ENCODE measurements around the gene APOBEC4. TPM values are rescaled to one million over a fixed set of nuclear protein-coding genes. Genes with fewer than 3 reads are reported as not detected.

APOBEC4 gene
- total RNA-seq, 1 donor from 2014 or later = not detected

DNA sequence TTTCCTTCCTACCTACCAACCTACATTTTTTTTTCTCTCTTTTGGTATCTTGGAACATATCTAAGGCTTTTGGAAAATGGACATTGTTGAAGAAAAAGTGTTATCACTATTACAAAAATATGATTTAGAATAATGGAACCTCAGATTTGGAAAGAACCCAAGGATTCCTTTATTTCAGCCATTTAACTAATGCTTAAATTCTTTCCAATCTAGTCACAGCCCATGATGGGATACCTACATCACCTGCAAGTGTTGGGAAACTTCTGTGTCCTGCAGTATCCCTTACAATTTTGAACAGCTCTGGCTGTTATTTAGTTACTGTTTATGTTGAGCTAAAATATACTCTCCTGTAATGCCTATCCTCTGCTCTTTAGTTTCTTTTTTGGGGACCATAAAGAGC, 22.3 kb upstream of the APOBEC4 start:
- no peak for DNase-seq (ENCODE audit: extremely low read depth, low read depth, low spot score)

DNA sequence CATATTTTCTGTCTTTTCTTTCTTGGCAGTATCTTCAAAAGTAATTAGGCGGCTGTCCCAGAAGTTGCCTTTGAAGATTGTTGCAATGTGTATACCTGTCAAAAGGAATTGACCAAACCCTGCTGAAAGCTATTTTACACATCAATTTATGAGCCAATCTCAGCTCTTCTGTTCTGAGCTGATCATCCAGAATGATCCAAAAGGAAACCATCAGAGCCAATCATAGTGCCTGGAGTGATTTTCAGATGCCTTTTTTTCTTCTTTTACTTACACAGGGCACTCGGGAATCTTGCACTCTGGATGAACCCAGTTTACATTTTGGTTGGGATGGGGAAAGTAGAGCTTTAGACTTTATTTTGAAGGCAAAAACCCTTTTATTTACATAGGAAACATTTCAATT, 21.8 kb upstream of the APOBEC4 start:
- no peak for DNase-seq (ENCODE audit: extremely low read depth, low read depth, low spot score)

DNA sequence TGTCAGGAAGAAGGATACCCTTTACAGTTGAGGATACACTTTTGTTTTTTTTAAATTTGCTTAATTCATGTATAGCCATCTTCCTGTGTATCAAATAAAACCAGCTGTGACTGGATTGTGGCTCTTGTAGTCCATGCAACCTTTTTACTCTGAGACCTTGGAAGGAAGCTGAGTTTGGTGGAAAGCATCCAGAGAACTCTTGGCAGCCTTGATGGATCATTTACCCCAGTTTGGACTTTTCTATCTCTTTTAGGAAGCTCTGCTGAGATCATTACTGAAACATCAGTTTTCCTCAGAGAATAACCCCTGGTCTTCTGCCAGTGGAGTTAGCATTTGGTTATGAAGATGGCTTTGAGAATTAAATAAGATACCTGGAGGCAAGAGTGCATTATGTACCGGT, 21.2 kb upstream of the APOBEC4 start:
- no peak for DNase-seq (ENCODE audit: extremely low read depth, low read depth, low spot score)

DNA sequence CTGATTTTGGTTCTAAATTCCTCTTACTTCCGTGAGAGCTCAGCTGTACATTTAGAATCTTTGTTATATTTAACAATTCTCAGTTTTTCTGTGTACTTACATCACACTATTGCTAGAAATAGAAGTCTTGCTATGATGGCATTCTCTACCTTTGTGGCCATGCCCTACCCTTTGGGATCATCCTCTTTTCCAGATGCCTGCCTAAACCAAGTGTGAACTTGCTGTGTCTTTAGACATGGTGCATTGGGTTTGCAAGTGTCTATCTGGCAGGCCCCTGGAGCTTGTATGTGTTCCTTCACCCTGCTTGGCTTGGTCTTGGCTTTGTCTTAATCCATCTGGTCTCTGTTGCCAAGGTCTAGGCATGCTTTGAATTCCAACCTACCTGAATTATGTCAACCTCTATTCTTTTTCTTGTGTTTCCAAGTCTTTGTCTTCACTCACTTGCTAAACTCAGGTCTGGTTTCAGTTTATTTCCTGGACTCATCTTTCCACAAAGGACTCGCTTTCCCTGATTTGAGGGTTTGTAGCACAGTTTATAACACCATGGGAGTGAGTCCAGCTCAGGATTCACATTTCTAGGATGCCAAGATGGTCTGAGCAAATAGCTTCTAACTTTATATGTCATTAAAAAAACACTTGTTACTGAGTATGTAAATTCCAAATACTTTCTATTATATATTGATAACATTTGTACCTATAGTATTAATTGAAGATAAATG, 20.6 kb upstream of the APOBEC4 start:
- no peak for DNase-seq (ENCODE audit: extremely low read depth, low read depth, low spot score)

DNA sequence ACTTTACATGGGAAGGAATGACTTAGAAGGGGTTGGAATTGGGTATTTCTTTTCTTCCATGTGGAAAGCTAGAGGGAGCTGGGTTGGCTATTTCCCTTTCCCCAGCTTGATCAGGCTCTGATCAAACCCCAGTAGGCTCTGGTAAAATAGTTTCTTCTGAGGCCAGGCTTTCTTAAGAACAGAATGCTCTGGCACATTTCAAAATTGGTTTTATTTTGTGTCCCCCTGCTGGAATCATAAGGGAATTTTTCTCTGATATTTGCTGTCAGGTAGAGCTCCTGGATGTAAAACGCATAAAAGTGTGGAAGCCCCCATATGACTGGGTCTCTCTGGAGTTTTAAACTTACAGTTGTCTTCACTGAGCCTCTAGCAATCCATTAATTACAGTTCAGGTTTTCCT, 17.1 kb upstream of the APOBEC4 start:
- DNase-seq (ENCODE audit: extremely low read depth, low read depth, low spot score) = no peak

DNA sequence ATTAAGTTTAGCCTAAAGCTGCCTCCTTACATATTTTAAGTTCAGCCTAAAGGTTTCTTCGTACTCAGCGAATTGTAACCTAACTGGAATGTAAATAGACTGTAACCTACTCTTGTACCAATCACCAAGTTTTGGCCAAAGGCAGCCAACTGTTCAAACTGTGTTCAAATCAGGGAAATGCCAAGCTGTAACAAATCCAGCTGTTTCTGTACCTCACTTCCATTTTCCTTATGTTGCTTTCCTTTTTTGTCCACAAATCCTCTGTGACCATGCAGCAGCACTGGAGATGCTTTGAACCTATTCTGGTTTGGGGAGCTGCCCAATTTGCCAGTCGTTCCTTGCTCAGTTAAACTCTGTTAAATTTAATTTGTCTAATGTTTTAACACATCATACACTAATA, 3.2 kb upstream of the APOBEC4 start:
- DNase-seq (ENCODE audit: extremely low read depth, low read depth, low spot score) = no peak

DNA sequence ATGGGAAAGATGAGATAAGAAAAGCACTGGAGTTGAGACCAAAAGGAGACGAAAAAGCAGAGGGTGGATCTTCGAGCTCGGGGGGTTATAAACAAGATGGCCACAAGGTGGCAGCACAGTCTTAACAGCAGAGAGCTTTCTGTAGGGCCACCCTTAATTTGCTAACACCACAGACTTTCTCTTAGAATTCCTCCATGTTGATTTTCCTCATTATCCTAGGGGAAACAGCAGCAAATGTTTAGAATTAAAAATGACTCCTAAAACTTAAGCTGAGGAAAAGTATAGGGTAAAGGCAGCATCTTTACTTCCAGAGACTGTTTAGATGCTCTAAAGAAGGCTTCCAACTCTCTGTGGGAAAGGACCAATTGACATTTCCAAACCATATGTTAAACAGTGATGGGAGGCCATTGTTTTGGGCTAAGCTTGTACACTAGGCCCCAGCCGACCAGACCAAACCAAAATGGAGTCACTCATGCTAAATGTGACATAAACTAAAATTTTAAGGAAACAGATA, 2.5 kb upstream of the APOBEC4 start:
- peak; percentile 67 for DNase-seq (ENCODE audit: extremely low read depth, low read depth, low spot score)

DNA sequence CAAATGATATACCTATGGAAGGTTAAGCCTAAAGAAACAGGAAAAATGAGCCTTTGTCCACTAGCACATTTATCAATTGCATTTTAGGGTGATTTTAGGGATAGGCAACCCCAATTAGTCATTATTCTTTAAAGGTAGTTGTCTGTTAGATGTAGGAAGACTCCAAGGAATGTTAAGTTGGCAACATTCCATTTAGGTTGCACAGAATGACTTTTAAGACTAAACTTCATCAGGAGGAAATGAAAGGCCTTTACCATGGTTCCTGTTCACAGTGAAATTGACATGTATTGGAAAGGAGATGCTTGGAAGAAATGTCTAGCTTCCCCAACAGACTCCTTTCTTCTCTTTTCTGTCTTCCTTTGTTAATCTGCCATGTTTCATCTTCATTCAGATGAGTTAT, 1.6 kb upstream of the APOBEC4 start:
- no peak for DNase-seq (ENCODE audit: extremely low read depth, low read depth, low spot score)

DNA sequence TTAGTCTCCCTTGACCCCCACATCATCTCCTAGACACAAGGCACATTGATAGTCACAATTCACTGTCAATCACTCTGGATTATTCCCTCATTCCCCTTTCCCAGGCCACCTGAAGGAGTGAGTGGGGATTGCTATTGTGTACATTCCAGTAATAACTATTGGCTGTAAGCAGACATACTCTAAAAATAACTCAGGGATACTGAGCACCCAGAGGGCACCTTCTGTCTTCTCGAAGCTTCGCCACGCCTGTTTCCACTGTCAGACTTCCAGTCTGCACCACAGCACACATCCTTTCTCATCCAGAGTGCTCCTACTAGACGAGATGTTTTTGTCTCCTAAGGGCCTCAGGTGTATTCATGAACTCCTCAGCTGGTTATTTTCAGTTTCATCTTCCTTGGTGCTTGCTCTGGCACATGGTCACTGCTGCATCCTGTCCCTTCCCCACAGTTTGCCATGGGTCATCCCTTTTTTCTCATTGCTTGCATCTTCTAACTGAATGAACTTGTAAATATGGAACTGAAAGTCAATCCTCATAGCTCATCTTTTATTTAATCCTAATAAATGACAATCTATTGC, 848 bp upstream of the APOBEC4 start:
- DNase-seq (ENCODE audit: extremely low read depth, low read depth, low spot score) = no peak

DNA sequence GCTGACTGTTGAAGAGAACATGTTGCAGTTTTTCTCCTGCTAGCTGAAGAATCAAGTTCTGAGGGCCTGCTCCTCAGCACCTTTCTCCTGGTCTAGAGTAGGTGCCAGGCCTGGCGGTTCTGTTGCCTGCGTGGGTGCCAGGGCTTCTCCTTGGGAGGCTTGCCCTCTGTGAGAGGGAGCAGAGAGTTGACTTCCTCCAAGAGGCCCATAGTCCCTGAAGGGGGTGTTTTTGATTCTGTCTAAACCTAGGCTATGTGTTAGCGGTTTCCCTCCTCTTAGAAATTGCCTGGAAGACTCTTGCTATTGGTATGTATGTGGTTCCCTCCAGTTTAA, 312 bp upstream of the APOBEC4 start:
- no peak for DNase-seq (ENCODE audit: extremely low read depth, low read depth, low spot score)

DNA sequence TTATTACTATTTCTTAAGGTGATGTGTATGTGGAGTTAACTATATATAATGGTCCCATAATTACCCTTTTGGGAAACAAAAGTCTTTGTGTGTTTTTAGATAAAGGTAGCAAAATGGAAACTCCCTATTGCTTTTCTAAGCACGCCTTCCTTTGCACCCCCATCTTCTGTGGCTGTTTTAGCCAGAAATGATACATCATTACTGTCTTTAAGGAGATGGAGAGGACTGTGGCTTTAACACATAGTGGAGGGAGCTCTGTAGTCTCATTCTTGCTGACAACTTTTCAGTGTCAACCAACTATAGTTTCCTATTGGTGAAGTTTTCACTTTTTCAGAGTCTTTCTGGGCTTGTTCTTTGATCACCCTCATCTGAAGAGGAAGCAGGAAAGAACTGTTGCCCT, 1.0 kb downstream of the APOBEC4 start:
- DNase-seq (ENCODE audit: extremely low read depth, low read depth, low spot score) = no peak

DNA sequence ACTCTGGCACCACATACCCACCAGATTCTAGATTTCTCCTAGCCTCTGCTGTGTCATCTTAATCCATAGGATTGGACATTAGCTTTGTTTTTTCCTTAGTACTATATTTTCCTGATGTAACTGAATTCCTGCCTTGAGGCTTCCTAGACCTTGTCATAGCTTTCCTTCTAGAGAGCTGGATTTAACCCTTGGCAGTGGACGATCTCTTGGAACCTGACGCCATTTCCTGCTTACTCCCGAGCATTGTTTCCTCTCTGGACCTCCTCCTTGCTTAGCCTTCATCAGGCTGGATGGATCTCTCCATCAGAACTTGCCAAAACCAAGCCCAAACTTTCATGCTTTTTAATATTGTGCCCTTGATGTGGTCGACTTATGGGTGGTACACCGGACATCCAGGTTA, 1.5 kb downstream of the APOBEC4 start:
- no peak for DNase-seq (ENCODE audit: extremely low read depth, low read depth, low spot score)

DNA sequence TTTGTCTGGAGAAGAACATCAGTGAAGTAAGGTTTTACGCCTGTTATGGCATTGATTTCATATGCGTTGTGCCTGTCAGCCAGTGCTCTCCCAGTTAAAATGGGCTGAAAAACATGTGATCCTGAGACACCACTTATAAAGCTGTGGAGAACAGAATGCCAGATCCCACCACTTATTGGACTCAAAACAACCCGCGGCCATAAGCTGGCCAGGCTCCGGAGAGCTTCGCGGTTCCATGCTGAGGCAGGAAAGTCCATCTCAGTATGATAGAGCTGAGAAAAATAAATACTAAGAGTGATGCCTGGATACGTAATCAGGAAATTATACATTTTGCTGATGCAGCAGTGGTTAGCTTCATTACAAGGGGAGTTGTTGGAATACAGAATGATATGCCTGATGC, 5.1 kb downstream of the APOBEC4 start:
- no peak for DNase-seq (ENCODE audit: extremely low read depth, low read depth, low spot score)

DNA sequence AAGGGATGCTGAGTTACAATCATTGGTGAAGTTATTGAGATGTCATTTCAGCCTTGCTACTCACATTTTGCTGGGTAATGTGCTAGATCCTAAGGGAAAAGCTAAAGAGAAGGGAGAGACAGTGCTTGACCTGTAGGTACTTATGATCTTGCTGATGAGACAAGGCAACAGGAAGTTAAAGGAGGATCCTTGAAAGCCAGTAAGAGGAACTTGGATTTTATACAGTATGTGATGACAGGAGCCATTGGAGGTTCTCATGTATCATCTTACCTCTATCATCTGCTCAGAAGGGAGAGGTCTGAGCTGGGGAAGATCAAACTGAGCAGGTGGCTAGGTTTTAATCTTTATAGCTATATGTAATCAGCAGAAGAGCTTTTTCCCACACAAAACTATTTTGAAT, 6.3 kb downstream of the APOBEC4 start:
- DNase-seq (ENCODE audit: extremely low read depth, low read depth, low spot score) = no peak

DNA sequence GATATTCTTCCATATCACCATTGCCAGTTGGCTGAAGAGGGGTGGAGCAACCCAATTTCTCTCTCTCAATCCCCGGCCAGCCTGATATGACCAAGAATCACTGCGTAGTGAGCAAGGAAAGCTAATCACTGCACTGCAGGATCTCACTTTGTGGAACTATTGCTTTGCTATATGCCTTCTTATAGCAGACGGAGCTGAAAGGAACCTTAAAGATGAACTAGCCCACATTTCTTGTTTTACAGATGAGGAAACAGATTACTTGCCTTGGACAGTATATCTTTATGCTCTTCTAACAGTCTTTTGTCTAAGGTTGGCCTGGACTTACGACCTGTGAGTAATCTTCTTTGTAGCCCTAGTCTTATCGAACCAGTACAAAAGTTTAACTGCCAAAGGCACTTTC, 7.6 kb downstream of the APOBEC4 start:
- DNase-seq (ENCODE audit: extremely low read depth, low read depth, low spot score) = no peak

DNA sequence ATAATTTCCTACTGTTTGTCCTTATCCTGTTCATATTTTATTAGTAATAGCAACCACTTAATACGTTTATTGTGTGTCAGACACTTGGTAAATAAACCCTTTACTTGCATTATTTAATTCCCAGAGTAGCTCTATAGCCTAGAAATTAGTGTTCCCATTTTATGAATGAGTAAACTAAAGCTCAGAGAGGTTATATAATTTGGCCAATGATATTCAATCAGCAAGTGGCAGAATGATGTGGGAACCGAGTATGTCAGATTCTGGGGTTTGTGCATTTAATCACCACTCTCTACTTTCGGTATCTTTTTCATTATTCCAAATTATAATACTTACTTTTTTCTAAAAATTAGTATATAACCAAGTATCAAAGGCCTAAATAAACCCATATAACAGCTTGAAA, 10.9 kb downstream of the APOBEC4 start:
- no peak for DNase-seq (ENCODE audit: extremely low read depth, low read depth, low spot score)

DNA sequence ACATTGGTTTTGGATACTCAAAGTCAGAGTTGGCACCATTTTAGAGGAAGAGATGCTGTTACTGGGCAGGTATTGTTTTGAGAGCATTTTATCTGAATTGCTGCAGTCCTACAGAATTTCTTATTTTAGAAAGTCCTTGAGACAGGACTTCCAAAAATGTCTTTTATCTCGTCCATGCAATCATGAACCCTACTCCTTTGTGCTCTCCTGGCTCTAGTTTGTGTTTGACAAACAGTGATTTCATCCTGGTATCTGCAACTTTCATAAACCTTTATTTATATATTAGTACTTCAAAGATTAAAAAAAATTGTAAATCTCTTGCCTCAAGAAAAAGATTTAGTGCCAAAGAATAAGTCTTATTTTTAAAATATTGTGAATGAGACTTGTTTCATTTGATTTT, 12.9 kb downstream of the APOBEC4 start:
- no peak for DNase-seq (ENCODE audit: extremely low read depth, low read depth, low spot score)

DNA sequence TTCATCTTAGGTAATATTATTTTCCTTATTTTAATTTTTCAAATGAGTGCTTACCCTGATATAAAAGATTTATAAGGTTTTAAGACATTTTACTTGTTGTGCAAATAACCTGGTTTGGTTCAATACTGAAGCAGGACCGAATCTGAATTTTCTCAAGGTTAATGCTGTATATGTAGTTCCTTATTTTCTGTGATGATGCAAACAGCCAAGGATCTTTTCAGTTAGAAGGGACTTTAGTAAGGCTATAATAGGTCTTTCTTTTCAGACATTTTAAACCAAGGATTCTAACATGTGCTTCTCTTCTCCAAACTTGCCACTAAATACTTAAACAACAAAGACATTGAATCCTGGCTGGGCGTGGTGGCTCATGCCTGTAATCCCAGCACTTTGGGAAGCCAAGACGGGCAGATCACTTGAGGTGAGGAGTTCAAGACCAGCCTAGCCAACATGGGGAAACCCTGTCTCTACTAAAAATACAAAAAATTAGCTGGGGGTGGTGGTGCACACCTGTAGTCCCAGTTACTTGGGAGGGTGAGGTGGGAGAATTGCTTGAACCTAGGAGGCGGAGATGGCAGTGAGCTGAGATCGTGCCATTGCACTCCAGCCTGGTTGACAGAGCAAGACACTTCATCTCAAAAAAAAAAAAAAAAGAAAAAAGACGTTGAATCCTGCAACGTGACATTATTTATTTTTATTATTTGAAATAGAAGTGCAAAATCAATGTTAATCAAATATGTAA, 14.3 kb downstream of the APOBEC4 start:
- DNase-seq (ENCODE audit: extremely low read depth, low read depth, low spot score) = no peak

DNA sequence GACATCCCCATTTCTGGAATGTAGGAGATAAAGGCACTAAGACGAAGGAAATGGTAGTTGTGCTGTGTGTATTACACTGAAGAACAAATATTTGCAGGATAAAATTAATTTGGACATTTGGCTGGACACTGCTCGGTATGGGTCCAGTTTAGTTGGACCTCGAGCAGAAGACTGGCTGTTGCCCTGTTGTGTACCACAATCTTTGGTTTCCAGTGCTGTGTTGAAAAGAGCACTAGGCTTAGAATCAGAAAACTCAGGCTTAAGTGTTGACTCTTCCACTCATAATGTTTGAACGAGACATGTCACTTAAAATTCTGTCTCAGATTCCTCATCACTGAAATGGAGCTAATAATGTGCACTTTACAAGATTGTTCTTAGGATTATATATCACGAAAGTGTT, 16.3 kb downstream of the APOBEC4 start:
- no peak for DNase-seq (ENCODE audit: extremely low read depth, low read depth, low spot score)

DNA sequence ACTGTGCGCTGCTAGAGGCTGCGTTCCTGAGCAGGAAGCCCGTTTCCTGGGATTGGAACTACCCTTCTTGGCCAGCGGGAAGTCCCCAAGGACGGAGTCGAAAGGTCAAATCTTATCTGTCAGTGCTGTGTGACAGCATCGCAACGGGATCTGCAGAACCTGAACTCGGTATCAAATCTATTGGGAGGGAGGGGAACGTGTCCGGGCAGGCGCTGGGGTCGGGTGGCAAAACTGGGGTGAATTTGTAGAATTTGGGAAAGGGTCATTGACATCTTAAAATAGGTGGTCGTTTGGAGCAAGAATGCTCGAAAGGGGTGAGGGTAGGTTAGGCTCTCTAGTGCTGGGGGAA, 16.8 kb downstream of the APOBEC4 start:
- no peak for DNase-seq (ENCODE audit: extremely low read depth, low read depth, low spot score)

DNA sequence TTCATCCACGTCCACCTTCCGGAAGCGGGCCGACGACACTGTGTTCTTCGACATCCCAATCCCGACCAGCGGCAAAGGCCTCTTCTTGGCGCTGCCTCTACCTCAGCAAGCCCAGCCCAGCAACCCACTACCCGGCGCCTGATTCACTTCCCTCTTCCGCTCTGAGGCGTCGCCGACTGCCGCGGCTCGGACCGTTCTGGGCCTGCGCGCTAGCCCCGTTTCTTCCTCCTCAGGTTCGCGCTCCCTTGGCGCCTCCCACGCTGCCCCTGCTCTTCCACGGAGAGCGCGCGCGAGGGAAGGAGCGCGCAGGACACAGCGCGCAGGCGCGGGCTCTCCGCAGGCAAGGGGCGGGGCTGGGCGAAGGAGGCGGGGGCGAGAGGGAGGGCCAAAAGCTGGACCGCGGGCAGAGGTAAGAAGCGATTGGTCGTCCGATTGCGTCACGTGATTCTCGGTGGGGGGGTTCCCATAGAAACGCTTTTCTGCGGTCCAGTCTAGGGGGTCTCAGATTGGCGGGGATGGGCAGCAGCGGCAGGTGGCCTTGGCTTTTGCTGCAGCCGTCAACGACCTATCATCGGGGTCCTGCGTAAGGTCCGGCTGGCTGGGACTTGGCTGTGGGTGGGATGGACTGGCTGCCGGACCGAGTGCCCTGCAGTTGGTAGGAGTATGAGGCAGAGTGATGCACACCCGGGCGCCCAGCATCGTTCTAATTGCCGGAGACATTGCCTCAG, 17.3 kb downstream of the APOBEC4 start, which contains the start of gene ARPC5:
ARPC5 (minus strand) TSS at position 178 of the 728 bp plus-strand sequence; CDS start at position 54, 124 bp downstream.
- DNase-seq (ENCODE audit: extremely low read depth, low read depth, low spot score) = peak; percentile 78

Data from glomerular endothelial cell (primary cell).